GM13976 (cell line): Measurements from ENCODE around the gene HLA-DRA.
A peak's percentile ranks its signal among the peaks of the same experiment; 100 is the strongest.

Experiments
- DNase-seq: peaks from one replicate; pipeline ENCODE4 v3.0.0; 2012; ENCODE audit warnings: low spot score
- in situ Hi-C: fragments of 300-500 bp; cut with MboI; formaldehyde crosslinking; loops from one replicate; pipeline ENCODE4 v1.12.0; 2022; ENCODE audit warnings: low sequenced_read_pairs, mixed read lengths, inconsistent platforms; ENCODE audit not compliant: unreplicated experiment
- TF ChIP-seq, protein P1 (sequence below): IDR thresholded peaks from 2 replicates; pipeline ENCODE4 v1.5.1; 2012; ENCODE audit warnings: borderline replicate concordance, mild to moderate bottlenecking; ENCODE audit not compliant: insufficient read depth; ENCODE audit errors: extremely low read depth, missing control alignments, control extremely low read depth

HLA-DRA gene

GRCh38 chr6:32439602-32440214, at the start of gene HLA-DRA:
Gene HLA-DRA, plus strand, starts transcription at chr6:32439887. Its CDS starts 64 bp downstream, at chr6:32439951.
- in situ Hi-C loops = loop anchor here (5.0 kb wide), 1 partner anchor 258 kb away; no protein-coding TSS in a partner anchor
- DNase-seq = peak; percentile 81
- TF ChIP-seq, protein P1, sequence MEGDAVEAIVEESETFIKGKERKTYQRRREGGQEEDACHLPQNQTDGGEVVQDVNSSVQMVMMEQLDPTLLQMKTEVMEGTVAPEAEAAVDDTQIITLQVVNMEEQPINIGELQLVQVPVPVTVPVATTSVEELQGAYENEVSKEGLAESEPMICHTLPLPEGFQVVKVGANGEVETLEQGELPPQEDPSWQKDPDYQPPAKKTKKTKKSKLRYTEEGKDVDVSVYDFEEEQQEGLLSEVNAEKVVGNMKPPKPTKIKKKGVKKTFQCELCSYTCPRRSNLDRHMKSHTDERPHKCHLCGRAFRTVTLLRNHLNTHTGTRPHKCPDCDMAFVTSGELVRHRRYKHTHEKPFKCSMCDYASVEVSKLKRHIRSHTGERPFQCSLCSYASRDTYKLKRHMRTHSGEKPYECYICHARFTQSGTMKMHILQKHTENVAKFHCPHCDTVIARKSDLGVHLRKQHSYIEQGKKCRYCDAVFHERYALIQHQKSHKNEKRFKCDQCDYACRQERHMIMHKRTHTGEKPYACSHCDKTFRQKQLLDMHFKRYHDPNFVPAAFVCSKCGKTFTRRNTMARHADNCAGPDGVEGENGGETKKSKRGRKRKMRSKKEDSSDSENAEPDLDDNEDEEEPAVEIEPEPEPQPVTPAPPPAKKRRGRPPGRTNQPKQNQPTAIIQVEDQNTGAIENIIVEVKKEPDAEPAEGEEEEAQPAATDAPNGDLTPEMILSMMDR = no peak

DNA sequence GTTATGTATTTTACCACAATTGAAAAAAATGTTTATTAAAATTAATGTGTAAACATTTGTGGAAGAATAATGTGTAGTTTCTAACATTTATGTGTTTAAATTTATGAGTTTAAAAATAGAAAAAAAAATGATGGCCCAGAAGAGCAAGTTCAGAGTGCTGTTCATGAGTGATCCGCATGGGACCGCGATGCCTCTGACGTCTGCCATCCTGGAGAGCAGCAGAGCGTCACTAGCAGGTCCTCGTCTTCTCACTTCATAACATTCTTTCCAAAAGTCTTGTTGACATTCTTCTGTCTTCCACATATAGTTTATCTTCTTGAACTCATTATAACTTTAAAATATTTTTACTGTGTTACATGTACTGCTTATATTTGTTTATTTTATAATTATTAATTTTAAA, 48.2 kb upstream of the HLA-DRA start:
- TF ChIP-seq, protein P1 = no peak
- in situ Hi-C loops = no loop called here
- DNase-seq = no peak

- TF ChIP-seq, protein P1 = no peak
- no peak for DNase-seq
- in situ Hi-C loops = no loop called here
These were observed 45.8 kb upstream of the HLA-DRA start for GRCh38 chr6:32393665-32394420.

DNA sequence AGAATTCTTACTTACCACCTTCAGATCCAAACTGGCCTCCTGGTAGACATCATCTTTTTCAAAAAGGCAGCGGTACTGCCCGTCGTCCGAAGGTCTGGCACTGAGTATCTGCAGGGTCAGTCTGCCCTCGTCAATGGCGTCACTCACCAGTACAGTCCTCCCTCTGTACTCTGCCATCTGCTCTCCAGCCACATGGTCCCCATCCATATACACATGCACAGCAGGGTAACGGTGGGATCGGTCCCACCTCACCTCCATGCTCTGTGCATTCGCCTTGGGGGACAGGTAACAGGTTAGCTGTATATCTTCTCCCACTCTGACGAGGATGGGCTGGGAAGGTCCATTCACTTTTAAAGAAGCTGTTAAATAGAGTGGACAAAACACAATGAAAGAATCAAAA, 43.7 kb upstream of the HLA-DRA start:
- in situ Hi-C loops = no loop called here
- TF ChIP-seq, protein P1 = no peak
- no peak for DNase-seq

DNA sequence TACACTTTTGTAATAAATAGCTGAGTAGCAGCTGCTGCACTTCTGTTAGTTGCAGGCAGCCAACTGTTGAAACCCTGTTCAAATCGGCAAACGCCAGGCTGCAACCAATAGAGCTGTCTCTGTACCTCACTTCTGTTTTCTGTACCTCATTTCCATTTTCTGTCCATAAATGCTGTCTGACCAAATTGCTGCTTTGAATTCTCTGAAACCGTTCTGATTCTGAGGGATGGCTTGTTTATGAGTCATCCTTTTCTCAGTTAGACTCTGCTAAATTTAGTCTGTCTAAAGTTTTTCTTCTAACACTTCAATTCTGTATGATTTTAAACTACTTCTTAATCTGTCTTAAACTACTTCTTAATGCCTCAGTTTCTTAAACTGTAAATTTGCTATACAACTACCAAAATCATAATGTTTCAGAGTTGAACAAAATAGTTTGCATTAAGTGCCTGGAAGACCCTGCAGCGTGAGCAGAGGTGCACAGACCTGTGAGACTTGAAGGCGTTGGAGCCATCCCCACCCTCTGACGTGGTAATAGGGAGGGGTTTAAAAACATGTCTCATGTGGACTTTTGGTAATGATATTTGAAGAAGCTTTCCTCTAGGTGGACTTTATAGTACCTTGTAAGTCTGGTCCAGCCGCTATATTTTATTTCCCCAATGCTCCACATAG, 42.3 kb upstream of the HLA-DRA start:
- in situ Hi-C loops = no loop called here
- peak; percentile 59 for DNase-seq
- TF ChIP-seq, protein P1 = no peak

- TF ChIP-seq, protein P1 = no peak
- in situ Hi-C loops = no loop called here
- no peak for DNase-seq
These were observed 38.3 kb upstream of the HLA-DRA start for GRCh38 chr6:32401284-32401963.
